IgD-negative memory B cell (primary cell): ENCODE measurements around the gene GABARAPL1. TPM values are rescaled to one million over a fixed set of nuclear protein-coding genes. Genes with fewer than 3 reads are reported as not detected.
"Not testable (repeated sequence)": the region's sequence is repeated elsewhere in the genome, so short reads cannot be mapped to it uniquely, and the experiment has no call there.

Experiments used
- H3K27ac Mint-ChIP-seq, 3 donors: one replicate each; pipeline ENCODE4 v1.8.0; 2020 to 2022; ENCODE audit warnings: mild to moderate bottlenecking in 3 of 3, mixed read lengths in 3 of 3, moderate library complexity in 1 of 3
- H3K27me3 Mint-ChIP-seq: one replicate; pipeline ENCODE4 v1.8.0; 2021; ENCODE audit warnings: mixed read lengths
- H3K36me3 Mint-ChIP-seq: one replicate; pipeline ENCODE4 v1.8.0; 2020; ENCODE audit warnings: mild to moderate bottlenecking, mixed read lengths
- H3K4me1 Mint-ChIP-seq, 3 donors: one replicate each; pipeline ENCODE4 v1.8.0; 2020 to 2022; ENCODE audit warnings: mixed read lengths in 3 of 3, mild to moderate bottlenecking in 1 of 3
- H3K4me3 Mint-ChIP-seq, 4 donors: one replicate each; pipeline ENCODE4 v1.8.0; 2020 to 2022; ENCODE audit warnings: mild to moderate bottlenecking in 4 of 4, mixed read lengths in 4 of 4, moderate library complexity in 3 of 4
- H3K9me3 Mint-ChIP-seq, 3 donors: one replicate each; pipeline ENCODE4 v1.8.0; 2020 to 2021; ENCODE audit warnings: mixed read lengths in 3 of 3, mild to moderate bottlenecking in 1 of 3
- polyA plus RNA-seq: library from polyadenylated mRNA; unstranded; fragments of 300-500 nt; fragmentation: Illumina TruSeq; gene quantifications from one replicate; pipeline ENCODE4 v1.2.3, GENCODE V29; 2021

The GABARAPL1 gene
- polyA plus RNA-seq, 1 donor from 2014 or later, result 0.68 TPM

DNA sequence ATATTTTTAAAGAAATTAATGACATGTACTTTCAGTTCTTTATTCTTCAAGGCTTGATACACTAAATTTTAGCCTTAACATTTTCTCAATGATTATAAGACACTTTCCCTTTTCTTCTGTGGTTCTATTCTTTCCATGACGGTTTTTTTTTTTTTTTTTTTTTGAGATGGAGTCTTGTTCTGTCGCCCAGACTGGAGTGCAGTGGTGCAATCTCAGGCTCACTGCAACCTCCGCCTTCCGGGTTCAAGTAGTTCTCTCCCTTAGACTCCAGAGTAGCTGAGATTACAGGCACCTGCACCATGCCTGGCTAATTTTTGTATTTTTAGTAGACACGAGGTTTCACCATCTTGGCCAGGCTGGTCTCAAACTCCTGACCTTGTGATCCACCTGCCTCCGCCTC, 25.7 kb upstream of the GABARAPL1 start:
- not testable (repeated sequence) for H3K9me3 Mint-ChIP-seq, H3K36me3 Mint-ChIP-seq, H3K27ac Mint-ChIP-seq, H3K4me1 Mint-ChIP-seq, H3K4me3 Mint-ChIP-seq
- H3K27me3 Mint-ChIP-seq, result peaks cover 31% of the 10 kb centered on the region

DNA sequence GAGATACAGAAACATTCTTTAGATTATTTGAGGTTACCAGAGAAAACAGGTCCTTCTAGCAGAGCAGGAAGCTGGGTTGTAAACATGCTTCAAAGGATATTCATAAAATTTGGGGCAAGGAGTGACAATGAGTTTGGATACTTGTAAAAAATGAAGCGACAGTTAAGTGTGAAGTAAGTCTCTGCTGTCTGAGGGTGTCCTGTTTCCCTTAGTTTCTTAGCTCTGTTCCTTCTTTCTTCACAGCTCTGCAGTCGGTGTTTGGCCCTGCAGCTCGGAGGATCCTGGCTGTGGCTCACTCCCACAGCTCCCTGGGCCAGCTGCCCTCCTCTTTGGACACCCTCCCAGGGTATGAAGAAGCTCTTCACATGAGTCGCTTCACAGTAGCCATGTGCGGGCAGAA, 23.0 kb upstream of the GABARAPL1 start:
- peaks cover 27% of the 10 kb centered on the region for H3K27me3 Mint-ChIP-seq
- H3K9me3 Mint-ChIP-seq, result peaks cover 0 to 4% (median 0%) of the 10 kb centered on the region in 3 donors
- H3K4me1 Mint-ChIP-seq, result peaks cover 0 to 6% (median 0%) of the 10 kb centered on the region in 3 donors
- H3K4me3 Mint-ChIP-seq, result no peak overlapping the region
- H3K36me3 Mint-ChIP-seq, result no peaks in the 10 kb centered on the region
- no peak overlapping the region for H3K27ac Mint-ChIP-seq

DNA sequence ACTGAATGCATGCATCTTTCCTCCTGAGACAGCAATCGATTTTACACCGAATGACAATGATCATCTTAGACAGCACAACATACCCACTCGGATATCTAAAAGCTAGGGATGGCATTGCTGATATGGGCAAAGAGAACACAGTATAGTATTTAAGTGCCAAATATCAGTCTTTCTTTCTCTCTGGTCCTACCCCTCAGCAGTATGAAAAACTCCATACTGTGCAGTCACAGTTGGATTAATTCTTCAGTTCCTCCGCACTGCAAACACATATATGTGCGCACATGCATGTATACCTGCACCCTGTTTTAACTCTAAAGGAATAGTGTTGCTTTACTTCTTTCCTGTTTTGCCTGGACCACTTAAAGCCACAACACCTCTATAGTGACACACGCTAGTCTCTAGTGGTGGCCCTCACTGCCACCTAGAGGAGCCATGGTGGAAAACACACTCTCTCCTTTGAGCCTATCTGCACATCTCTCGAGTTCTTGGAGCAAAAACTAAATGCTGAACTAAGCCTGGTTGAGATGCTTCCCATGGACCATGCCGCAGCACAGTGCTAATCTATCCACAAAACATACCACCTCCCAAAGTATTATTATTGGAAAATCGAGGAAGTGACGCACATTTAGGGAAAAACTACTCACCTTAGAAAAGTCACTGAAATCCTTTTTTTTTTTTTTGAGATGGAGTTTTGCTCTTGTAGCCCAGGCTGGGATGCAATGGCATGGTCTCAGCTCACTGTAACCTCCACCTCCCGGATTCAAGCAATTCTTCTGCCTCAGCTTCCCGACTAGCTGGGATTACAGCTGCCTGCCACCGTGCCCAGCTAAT, 21.9 kb upstream of the GABARAPL1 start:
- Mint-ChIP-seq H3K27ac (no peak overlapping the region), H3K4me1 (peaks cover 0 to 8% (median 4%) of the 10 kb centered on the region in 3 donors), H3K36me3 (no peaks in the 10 kb centered on the region), H3K9me3 (peaks cover 0 to 6% (median 0%) of the 10 kb centered on the region in 3 donors), H3K4me3 (no peak overlapping the region), H3K27me3 (peaks cover 27% of the 10 kb centered on the region)

DNA sequence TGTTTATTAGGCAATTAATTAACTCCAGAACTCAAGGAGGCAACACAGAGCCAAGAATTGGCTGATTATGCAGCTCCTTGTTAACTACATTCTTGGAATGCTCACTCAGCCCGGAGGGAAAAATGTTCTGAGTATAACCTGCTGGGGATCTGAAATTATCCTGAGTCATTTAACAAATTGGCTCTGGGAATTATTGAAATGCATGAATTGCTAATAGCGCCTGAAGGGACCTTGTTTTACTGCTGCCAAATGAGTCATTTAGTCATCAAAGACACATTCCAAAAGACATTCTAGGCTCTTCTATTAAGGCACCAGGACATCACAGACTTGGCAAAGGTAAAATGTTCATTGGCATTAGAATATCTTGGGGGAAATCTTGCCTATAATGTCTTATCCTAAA, 20.8 kb upstream of the GABARAPL1 start:
- no peaks in the 10 kb centered on the region for H3K36me3 Mint-ChIP-seq
- H3K27ac Mint-ChIP-seq, result peak overlapping the region in 1 of 3 donors; percentile 21
- H3K27me3 Mint-ChIP-seq, result peaks cover 30% of the 10 kb centered on the region

DNA sequence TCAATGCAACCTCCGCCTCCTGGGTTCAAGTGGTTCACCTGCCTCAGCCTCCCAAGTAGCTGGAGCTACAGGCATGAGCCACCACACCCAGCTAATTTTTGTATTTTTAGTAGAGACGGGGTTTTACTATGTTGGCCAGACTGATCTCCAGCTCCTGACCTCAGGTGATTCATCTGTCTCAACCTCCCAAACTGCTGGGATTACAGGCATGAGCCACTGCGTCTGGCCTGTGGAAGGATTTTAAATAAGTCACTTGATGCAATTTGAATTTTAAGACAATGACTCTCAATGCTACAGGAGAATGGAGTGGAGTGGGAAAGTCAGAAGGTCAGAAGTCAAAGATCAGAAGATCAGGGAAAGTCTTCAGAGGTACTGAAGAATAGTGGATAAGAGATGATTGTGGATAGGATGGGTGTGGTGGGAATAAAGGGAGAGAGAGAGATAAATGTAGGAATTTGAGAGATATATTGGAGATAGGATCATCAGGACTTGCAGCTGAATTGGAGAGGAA, 18.5 kb upstream of the GABARAPL1 start:
- no peak overlapping the region for H3K4me3 Mint-ChIP-seq
- no peak overlapping the region for H3K27ac Mint-ChIP-seq
- H3K36me3 Mint-ChIP-seq, result no peaks in the 10 kb centered on the region
- peaks cover 11 to 12% (median 12%) of the 10 kb centered on the region in 3 donors for H3K4me1 Mint-ChIP-seq
- peaks cover 0 to 5% (median 0%) of the 10 kb centered on the region in 3 donors for H3K9me3 Mint-ChIP-seq
- peaks cover 30% of the 10 kb centered on the region for H3K27me3 Mint-ChIP-seq

More for the DNA sequence above, 20.8 kb upstream of the GABARAPL1 start:
- H3K4me3 Mint-ChIP-seq, result no peak overlapping the region
- H3K9me3 Mint-ChIP-seq, result peaks cover 0 to 5% (median 0%) of the 10 kb centered on the region in 3 donors
- peaks cover 7 to 12% (median 12%) of the 10 kb centered on the region in 3 donors for H3K4me1 Mint-ChIP-seq

DNA sequence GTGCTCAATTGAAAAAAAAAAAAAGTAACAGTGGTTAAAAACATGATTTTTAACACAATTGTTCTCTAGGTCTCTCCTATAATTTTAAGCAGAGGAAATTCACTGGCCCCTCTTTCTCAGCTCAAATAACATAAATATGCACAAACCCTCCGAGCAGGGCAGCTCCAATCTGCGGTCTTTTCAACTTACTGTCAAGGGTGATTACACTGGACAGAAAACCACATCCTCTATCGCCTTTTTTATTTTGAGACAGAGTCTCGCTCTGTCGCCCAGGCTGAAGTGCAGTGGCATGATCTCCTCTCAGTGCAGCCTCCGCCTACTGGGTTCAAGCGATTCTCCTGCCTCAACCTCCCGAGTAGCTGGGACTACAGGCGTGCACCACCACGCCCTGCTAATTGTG, 16.5 kb upstream of the GABARAPL1 start:
- Mint-ChIP-seq H3K27ac (peak overlapping the region in 1 of 3 donors; percentile 1), H3K36me3 (no peaks in the 10 kb centered on the region), H3K9me3 (peaks cover 0 to 5% (median 0%) of the 10 kb centered on the region in 3 donors), H3K4me3 (peak overlapping the region in 2 of 4 donors; percentile 56 to 72), H3K4me1 (peaks cover 8 to 12% (median 11%) of the 10 kb centered on the region in 3 donors), H3K27me3 (peaks cover 36% of the 10 kb centered on the region)

DNA sequence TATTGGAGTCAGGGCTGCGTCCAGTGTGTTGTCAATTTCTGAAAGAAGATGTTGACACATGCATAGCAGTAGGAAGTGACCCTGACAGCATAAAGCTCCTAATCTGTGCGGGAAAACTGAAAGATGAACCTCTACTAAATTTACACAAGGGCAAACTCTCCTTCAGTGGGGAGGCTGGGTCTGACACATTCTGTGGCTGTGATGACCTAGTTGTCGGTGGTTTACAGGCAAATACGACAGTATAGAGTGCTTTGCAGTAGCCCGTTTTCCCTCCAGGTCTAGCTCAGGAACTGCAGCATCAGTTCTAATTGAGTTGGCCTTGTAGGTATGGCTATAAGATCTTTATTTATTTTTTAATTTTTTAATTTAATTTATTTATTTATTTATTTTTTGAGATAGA, 14.8 kb upstream of the GABARAPL1 start:
- Mint-ChIP-seq H3K27ac (no peak overlapping the region), H3K36me3 (no peaks in the 10 kb centered on the region), H3K9me3 (peaks cover 0 to 5% (median 0%) of the 10 kb centered on the region in 3 donors), H3K27me3 (peaks cover 38% of the 10 kb centered on the region), H3K4me3 (no peak overlapping the region), H3K4me1 (peaks cover 8 to 12% (median 11%) of the 10 kb centered on the region in 3 donors)

DNA sequence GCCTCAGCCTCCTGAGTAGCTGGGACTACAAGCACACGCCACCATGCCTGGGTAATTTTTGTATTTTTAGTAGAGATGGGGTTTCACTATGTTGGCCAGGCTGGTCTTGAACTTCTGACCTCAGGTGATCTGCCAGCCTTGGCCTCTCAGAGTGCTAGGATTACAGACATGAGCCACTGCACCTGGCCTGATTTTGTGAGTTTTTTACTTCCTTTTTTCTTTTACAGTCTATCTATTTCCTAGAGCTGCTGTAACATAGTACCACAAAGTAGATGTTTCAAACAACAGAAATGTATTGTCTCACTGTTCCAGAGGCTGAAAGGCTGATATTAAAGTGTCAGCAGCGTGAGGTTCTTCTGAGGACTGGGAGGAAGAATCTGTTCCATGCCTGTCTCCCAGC, 8.2 kb upstream of the GABARAPL1 start:
- peaks cover 17% of the 10 kb centered on the region for H3K27me3 Mint-ChIP-seq
- not testable (repeated sequence) for H3K36me3 Mint-ChIP-seq, H3K4me1 Mint-ChIP-seq, H3K27ac Mint-ChIP-seq, H3K9me3 Mint-ChIP-seq, H3K4me3 Mint-ChIP-seq

DNA sequence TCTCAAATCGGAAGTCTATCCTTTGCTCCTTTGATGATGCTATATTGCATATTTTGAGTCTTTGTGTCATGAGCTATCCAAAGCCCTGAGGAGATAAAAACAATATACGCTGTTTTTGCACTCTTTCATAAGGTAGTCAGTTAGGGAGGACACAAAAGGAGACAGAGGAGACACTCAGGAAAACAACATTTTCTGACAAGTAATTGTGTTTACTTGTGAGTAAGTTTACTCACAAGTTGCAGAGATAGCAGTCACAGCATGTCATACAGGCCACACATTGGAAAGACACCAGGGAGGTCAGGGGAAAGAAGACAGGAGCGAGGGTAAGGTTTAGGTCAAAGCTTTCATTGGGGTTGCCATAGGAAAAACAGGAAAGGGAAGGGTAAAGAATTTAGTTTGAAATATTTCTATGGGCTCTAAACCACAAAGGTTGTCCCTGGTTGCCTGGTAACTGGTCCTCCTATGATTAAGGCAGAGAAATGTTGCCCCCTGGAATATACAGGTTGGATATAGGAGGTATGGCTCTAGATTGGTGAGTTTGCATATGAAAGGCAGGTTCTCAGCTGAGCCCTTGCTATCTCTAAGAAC, 7.4 kb upstream of the GABARAPL1 start:
- H3K9me3 Mint-ChIP-seq, result no peaks in the 10 kb centered on the region
- no peaks in the 10 kb centered on the region for H3K4me1 Mint-ChIP-seq
- no peaks in the 10 kb centered on the region for H3K36me3 Mint-ChIP-seq
- peaks cover 14% of the 10 kb centered on the region for H3K27me3 Mint-ChIP-seq
- no peak overlapping the region for H3K27ac Mint-ChIP-seq
- no peak overlapping the region for H3K4me3 Mint-ChIP-seq

DNA sequence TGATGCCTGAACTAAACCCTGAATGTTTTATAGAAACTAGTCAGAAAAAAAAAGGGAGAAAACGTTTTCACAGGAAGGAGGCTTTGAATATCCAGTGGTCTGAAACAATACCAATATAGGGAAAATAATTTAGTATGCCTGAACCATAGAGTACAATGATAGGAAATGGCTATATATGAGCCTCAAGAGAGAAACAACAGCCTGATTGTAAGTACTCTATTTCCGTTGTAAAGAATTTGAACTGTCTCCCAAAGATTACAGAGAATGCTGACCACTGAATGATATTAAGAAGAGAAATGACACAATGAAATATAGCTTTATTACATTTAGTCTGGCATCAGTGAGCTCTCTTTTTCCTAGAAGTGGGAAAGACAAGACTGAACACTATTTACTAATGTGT, 5.5 kb upstream of the GABARAPL1 start:
- Mint-ChIP-seq H3K9me3 (no peaks in the 10 kb centered on the region), H3K4me1 (peaks cover 0 to 2% (median 0%) of the 10 kb centered on the region in 3 donors), H3K27ac (no peak overlapping the region), H3K36me3 (no peaks in the 10 kb centered on the region), H3K4me3 (peak overlapping the region in 1 of 4 donors; percentile 1), H3K27me3 (peaks cover 16% of the 10 kb centered on the region)

DNA sequence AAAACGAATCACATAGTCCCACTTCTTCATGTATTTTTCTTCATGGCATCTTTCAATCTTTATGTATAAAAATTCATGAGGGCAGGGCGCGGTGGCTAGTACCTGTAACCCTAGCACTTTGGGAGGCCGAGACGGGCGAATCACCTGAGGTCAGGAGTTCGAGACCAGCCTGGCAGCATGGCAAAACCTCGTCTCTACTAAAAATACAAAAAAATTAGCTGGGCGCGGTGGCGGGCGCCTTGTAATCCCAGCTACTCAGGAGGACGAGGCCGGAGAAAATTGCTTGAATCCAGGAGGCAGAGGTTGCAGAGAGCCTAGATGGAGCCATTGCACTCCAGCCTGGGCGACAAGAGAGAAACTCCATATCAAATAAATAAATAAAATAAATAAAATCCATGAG, 2.5 kb upstream of the GABARAPL1 start:
- Mint-ChIP-seq H3K4me3 (peak overlapping the region in 1 of 4 donors; percentile 13), H3K27ac (no peak overlapping the region)

DNA sequence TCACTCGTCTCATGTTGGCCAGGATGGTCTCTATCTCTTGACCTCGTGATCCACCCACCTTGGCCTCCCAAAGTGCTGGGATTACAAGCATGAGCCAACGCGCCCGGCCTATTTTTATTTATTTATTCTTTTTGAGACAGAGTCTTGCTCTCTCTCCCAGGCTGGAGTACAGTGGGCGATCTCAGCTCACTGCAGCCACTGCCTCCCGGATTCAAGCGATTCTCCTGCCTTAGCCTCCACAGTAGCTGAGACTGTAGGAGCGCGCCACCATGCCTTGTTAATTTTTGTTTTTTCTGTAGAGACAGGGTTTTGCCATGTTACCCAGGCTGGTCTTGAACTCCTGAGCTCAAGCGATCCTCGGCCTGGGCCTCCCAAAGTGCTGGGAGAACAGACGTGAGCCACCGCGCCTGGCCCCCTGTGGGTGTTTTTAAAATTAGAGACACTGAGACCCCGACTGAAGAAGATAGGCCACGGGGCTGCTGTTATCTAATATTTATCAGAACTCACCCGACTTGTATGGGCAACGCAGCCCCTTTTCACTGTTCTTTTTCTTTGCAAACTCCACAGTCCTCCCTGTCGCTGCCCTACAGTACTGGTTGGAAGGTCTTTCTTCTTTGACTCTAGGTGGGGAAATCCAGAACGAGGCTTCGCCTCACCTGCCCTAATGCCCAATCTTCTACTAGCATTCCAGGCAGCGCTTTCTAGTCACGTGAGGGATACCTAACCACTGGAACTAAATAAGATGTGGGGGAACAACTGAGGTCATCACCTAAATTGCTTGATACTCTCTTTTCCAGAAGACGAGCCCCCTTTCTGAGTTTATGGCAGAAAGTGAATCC, 1.4 kb upstream of the GABARAPL1 start:
- Mint-ChIP-seq H3K27ac (no peak overlapping the region), H3K4me1 (peaks cover 2 to 21% (median 5%) of the 10 kb centered on the region in 3 donors), H3K4me3 (peak overlapping the region in 2 of 4 donors; percentile 9 to 93), H3K27me3 (peaks cover 20% of the 10 kb centered on the region), H3K36me3 (no peaks in the 10 kb centered on the region), H3K9me3 (no peaks in the 10 kb centered on the region)

More for the DNA sequence above, 2.5 kb upstream of the GABARAPL1 start:
- H3K9me3 Mint-ChIP-seq, result no peaks in the 10 kb centered on the region
- H3K36me3 Mint-ChIP-seq, result no peaks in the 10 kb centered on the region
- H3K27me3 Mint-ChIP-seq, result peaks cover 20% of the 10 kb centered on the region
- H3K4me1 Mint-ChIP-seq, result peaks cover 2 to 21% (median 5%) of the 10 kb centered on the region in 3 donors

DNA sequence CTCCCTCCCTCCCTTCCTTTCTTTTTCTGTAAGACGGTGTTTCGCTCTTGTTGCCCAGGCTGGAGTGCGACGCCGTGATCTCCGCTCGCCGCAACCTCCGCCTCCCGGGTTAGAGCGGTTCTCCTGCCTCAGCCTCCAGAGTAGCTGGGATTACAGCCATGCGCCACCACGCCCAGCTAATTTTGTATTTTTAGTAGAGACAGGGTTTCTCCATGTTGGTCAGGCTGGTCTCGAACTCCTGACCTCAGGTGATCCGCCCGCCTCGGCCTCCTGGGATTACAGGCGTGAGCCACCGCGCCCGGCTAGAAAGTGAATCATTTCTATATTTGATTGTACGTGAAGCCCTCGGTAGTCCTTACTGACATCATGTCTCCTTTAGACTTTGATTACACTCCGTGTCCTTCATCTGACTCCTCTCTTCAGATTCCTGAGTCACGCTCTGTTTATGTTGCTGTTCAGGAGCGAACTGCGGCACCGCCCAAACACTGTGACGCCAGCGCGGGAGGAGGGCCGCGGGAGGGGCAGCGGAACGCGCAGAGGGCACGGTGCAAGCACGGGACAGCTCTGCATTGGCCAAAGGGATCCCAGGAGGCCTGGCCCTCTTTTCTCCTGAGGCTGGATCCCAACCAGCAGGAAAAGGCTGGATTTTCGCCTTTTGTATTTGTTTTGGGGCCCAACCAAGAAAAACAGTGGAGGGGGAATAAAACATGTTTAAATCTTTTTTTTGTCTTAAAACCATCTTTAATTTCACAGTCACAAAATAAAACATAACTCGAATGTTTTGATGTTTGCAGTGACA, 538 bp upstream of the GABARAPL1 start:
- Mint-ChIP-seq H3K9me3 (no peaks in the 10 kb centered on the region), H3K36me3 (no peaks in the 10 kb centered on the region), H3K4me1 (peaks cover 2 to 21% (median 5%) of the 10 kb centered on the region in 3 donors), H3K4me3 (peak overlapping the region; percentile 90 to 95 (median 94)), H3K27me3 (peaks cover 20% of the 10 kb centered on the region), H3K27ac (peak overlapping the region; percentile 63 to 94 (median 86))
